ENCODE data around the gene RNF43.

The RNF43 gene

GRCh38 chr17:58412064-58412703 lies 5.2 kb downstream of the RNF43 start:
- no peaks in the 10 kb centered on the region for H3K4me1 ChIP-seq (ENCODE audit: control insufficient read depth, low read depth, low read length)
- H3K27ac ChIP-seq (ENCODE audit: low read depth, low read length): no peak overlapping the region
- H3K23ac ChIP-seq (ENCODE audit: low read length): no peak overlapping the region
- no peak overlapping the region for H3K56ac ChIP-seq (ENCODE audit: low read length)
- H4K5ac ChIP-seq (ENCODE audit: low read length): no peak overlapping the region
- no peak overlapping the region for H3K9ac ChIP-seq (ENCODE audit: low read length)
- no peak overlapping the region for H2BK5ac ChIP-seq (ENCODE audit: low read length)
- DNase-seq: no peak
- H2AK5ac ChIP-seq (ENCODE audit: low read length): no peak overlapping the region
- no peak overlapping the region for H3K4me2 ChIP-seq (ENCODE audit: low read length)
- no peaks in the 10 kb centered on the region for H3K79me2 ChIP-seq (ENCODE audit: control insufficient read depth, insufficient read depth, low read length)
- H3K36me3 ChIP-seq (ENCODE audit: control insufficient read depth, insufficient read depth, low read length): no peaks in the 10 kb centered on the region
- no peak overlapping the region for H2BK15ac ChIP-seq (replicated peaks; ENCODE audit: low read depth)
- H3K79me1 ChIP-seq (ENCODE audit: low read length): no peaks in the 10 kb centered on the region
- no peak overlapping the region for H3K4me3 ChIP-seq (ENCODE audit: low read length)
- H3K27me3 ChIP-seq (ENCODE audit: insufficient read depth, low read length, poor library complexity): no peaks in the 10 kb centered on the region
- H3K18ac ChIP-seq (ENCODE audit: low read length): no peak overlapping the region
- no peak overlapping the region for H2BK120ac ChIP-seq (ENCODE audit: low read depth, low read length)
- H4K8ac ChIP-seq (ENCODE audit: low read depth, low read length): no peak overlapping the region
- no CpG with 5 or more reads among the region's 1 CpG for WGBS (ENCODE audit: extremely low coverage, insufficient coverage, low lambda C conversion rate)
- no peak overlapping the region for H3K4ac ChIP-seq (ENCODE audit: low read depth, low read length)

GRCh38 chr17:58411408-58411894 lies 5.9 kb downstream of the RNF43 start:
- no CpG with 5 or more reads among the region's 1 CpG for WGBS (ENCODE audit: extremely low coverage, insufficient coverage, low lambda C conversion rate)
- Histone ChIP-seq H3K18ac (ENCODE audit: low read length) (no peak overlapping the region), H3K4me2 (ENCODE audit: low read length) (no peak overlapping the region), H4K8ac (ENCODE audit: low read depth, low read length) (no peak overlapping the region), H4K5ac (ENCODE audit: low read length) (no peak overlapping the region), H3K36me3 (ENCODE audit: control insufficient read depth, insufficient read depth, low read length) (no peaks in the 10 kb centered on the region), H3K79me2 (ENCODE audit: control insufficient read depth, insufficient read depth, low read length) (no peaks in the 10 kb centered on the region), H3K4ac (ENCODE audit: low read depth, low read length) (no peak overlapping the region), H2BK15ac (replicated peaks; ENCODE audit: low read depth) (no peak overlapping the region), H3K23ac (ENCODE audit: low read length) (no peak overlapping the region), H2BK5ac (ENCODE audit: low read length) (no peak overlapping the region), H3K27ac (ENCODE audit: low read depth, low read length) (no peak overlapping the region), H2AK5ac (ENCODE audit: low read length) (no peak overlapping the region), H3K27me3 (ENCODE audit: insufficient read depth, low read length, poor library complexity) (no peaks in the 10 kb centered on the region), H3K56ac (ENCODE audit: low read length) (no peak overlapping the region), H3K4me1 (ENCODE audit: control insufficient read depth, low read depth, low read length) (no peaks in the 10 kb centered on the region), H3K9ac (ENCODE audit: low read length) (no peak overlapping the region), H3K4me3 (ENCODE audit: low read length) (no peak overlapping the region), H2BK120ac (ENCODE audit: low read depth, low read length) (no peak overlapping the region), H3K79me1 (ENCODE audit: low read length) (no peaks in the 10 kb centered on the region)
- DNase-seq: no peak

DNA sequence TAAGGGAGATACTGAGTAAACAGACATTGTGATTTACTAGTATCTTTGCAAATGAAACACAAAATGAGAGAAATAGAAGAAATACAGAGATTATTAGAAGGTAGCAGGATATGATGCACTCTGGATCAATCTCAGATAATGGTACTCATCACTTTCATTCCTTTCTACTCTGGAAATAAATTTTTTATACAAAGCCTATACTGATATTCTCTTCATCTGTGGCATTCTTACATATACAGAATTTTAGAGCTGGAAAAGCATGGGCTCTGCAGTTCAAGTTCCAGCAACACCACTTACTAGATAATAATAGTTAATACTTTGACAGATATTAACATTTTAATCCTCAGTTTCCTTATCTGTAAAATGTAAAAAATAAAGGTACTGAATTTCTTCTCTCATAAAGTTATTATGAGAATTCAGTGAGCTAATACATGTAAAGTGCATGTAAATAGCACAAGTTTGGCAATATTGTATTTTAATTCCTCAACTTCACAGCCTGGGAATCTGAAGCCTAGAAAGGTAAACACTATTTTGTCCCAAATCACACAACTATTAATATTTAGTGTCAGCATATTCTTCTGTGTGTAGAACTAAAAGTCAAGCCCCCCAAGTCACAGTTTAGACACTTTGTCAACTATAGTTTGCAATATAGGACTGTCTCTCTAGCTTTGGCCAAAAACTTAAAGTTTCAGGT lies 6.5 kb downstream of the RNF43 start:
- H3K23ac ChIP-seq (ENCODE audit: low read length): no peak overlapping the region
- no peak overlapping the region for H3K27ac ChIP-seq (ENCODE audit: low read depth, low read length)
- no peak overlapping the region for H3K9ac ChIP-seq (ENCODE audit: low read length)
- DNase-seq: no peak
- H2BK15ac ChIP-seq (replicated peaks; ENCODE audit: low read depth): no peak overlapping the region
- H2BK5ac ChIP-seq (ENCODE audit: low read length): no peak overlapping the region
- H3K4me3 ChIP-seq (ENCODE audit: low read length): no peak overlapping the region
- H3K18ac ChIP-seq (ENCODE audit: low read length): no peak overlapping the region
- H3K36me3 ChIP-seq (ENCODE audit: control insufficient read depth, insufficient read depth, low read length): no peaks in the 10 kb centered on the region
- no peak overlapping the region for H3K4ac ChIP-seq (ENCODE audit: low read depth, low read length)
- no peaks in the 10 kb centered on the region for H3K4me1 ChIP-seq (ENCODE audit: control insufficient read depth, low read depth, low read length)
- H4K5ac ChIP-seq (ENCODE audit: low read length): no peak overlapping the region
- no peaks in the 10 kb centered on the region for H3K27me3 ChIP-seq (ENCODE audit: insufficient read depth, low read length, poor library complexity)
- no peak overlapping the region for H3K4me2 ChIP-seq (ENCODE audit: low read length)
- H4K8ac ChIP-seq (ENCODE audit: low read depth, low read length): no peak overlapping the region
- no peak overlapping the region for H3K56ac ChIP-seq (ENCODE audit: low read length)
- no peak overlapping the region for H2BK120ac ChIP-seq (ENCODE audit: low read depth, low read length)
- no peaks in the 10 kb centered on the region for H3K79me2 ChIP-seq (ENCODE audit: control insufficient read depth, insufficient read depth, low read length)
- H2AK5ac ChIP-seq (ENCODE audit: low read length): no peak overlapping the region
- no peaks in the 10 kb centered on the region for H3K79me1 ChIP-seq (ENCODE audit: low read length)

GRCh38 chr17:58409432-58409831 lies 7.9 kb downstream of the RNF43 start:
- Histone ChIP-seq H3K79me2 (ENCODE audit: control insufficient read depth, insufficient read depth, low read length) (no peaks in the 10 kb centered on the region), H3K23ac (ENCODE audit: low read length) (no peak overlapping the region), H4K5ac (ENCODE audit: low read length) (no peak overlapping the region), H2BK5ac (ENCODE audit: low read length) (no peak overlapping the region), H2BK120ac (ENCODE audit: low read depth, low read length) (no peak overlapping the region), H3K4me2 (ENCODE audit: low read length) (no peak overlapping the region), H3K4me3 (ENCODE audit: low read length) (no peak overlapping the region), H3K18ac (ENCODE audit: low read length) (no peak overlapping the region), H3K9ac (ENCODE audit: low read length) (no peak overlapping the region), H2BK15ac (replicated peaks; ENCODE audit: low read depth) (no peak overlapping the region), H3K4ac (ENCODE audit: low read depth, low read length) (no peak overlapping the region), H3K27ac (ENCODE audit: low read depth, low read length) (no peak overlapping the region), H3K36me3 (ENCODE audit: control insufficient read depth, insufficient read depth, low read length) (no peaks in the 10 kb centered on the region), H4K8ac (ENCODE audit: low read depth, low read length) (peak overlapping the region; percentile 56), H3K79me1 (ENCODE audit: low read length) (no peaks in the 10 kb centered on the region), H3K56ac (ENCODE audit: low read length) (no peak overlapping the region), H2AK5ac (ENCODE audit: low read length) (no peak overlapping the region), H3K27me3 (ENCODE audit: insufficient read depth, low read length, poor library complexity) (no peaks in the 10 kb centered on the region), H3K4me1 (ENCODE audit: control insufficient read depth, low read depth, low read length) (no peaks in the 10 kb centered on the region)
- no CpG with 5 or more reads among the region's 5 CpGs for WGBS (ENCODE audit: extremely low coverage, insufficient coverage, low lambda C conversion rate)
- DNase-seq: no peak

DNA sequence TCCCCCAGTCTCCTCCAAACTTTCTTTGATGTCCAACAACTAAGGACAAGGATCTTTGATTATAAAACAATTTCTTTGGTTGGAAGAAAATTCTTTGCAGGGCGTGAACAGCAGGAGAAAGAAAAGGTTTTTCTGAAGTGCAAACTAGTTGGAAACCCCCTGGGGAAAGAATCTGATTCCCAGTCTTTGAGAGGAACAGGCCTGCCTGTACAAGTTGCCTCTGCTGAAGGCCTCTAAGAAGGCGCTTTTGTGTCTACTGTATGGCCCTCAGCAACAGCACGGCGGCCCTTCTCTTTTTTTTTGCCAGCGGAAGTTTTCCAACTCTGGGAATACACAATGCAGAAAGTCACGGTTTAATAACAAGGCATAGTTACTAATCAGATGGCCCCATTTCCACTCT lies 14.0 kb downstream of the RNF43 start:
- WGBS (ENCODE audit: extremely low coverage, insufficient coverage, low lambda C conversion rate): no CpG with 5 or more reads among the region's 6 CpGs

More for the DNA sequence above, 14.0 kb downstream of the RNF43 start:
- H3K4me3 ChIP-seq (ENCODE audit: low read length): no peak overlapping the region
- H2BK120ac ChIP-seq (ENCODE audit: low read depth, low read length): no peak overlapping the region
- no peak overlapping the region for H2AK5ac ChIP-seq (ENCODE audit: low read length)
- H3K9ac ChIP-seq (ENCODE audit: low read length): no peak overlapping the region
- no peak overlapping the region for H3K4me2 ChIP-seq (ENCODE audit: low read length)
- no peaks in the 10 kb centered on the region for H3K79me2 ChIP-seq (ENCODE audit: control insufficient read depth, insufficient read depth, low read length)
- peaks cover 9% of the 10 kb centered on the region for H3K4me1 ChIP-seq (ENCODE audit: control insufficient read depth, low read depth, low read length)
- H3K36me3 ChIP-seq (ENCODE audit: control insufficient read depth, insufficient read depth, low read length): no peaks in the 10 kb centered on the region
- no peak overlapping the region for H3K4ac ChIP-seq (ENCODE audit: low read depth, low read length)
- H3K79me1 ChIP-seq (ENCODE audit: low read length): no peaks in the 10 kb centered on the region
- H3K56ac ChIP-seq (ENCODE audit: low read length): no peak overlapping the region
- peak overlapping the region; percentile 58 for H3K27ac ChIP-seq (ENCODE audit: low read depth, low read length)
- no peak overlapping the region for H4K5ac ChIP-seq (ENCODE audit: low read length)
- no peak overlapping the region for H4K8ac ChIP-seq (ENCODE audit: low read depth, low read length)
- H2BK5ac ChIP-seq (ENCODE audit: low read length): no peak overlapping the region
- peak; percentile 75 for DNase-seq
- peak overlapping the region; percentile 87 for H3K18ac ChIP-seq (ENCODE audit: low read length)
- H2BK15ac ChIP-seq (replicated peaks; ENCODE audit: low read depth): peak overlapping the region; percentile 85
- no peak overlapping the region for H3K23ac ChIP-seq (ENCODE audit: low read length)
- H3K27me3 ChIP-seq (ENCODE audit: insufficient read depth, low read length, poor library complexity): no peaks in the 10 kb centered on the region
